Sciatic nerve (tissue), 2 donors: ENCODE measurements around the gene BABAM2. TPM values are rescaled to one million over a fixed set of nuclear protein-coding genes. Genes with fewer than 3 reads are reported as not detected.
A peak's percentile ranks its signal among the peaks of the same experiment; 100 is the strongest.

ENCODE experiments used
- ATAC-seq: fragments of 200-7000 bp; cut with Tn5 transposase; one replicate; pipeline ENCODE4 v1.9.1; 2020; ENCODE audit warnings: mild to moderate bottlenecking, moderate library complexity
- DNase-seq: peaks from one replicate; pipeline ENCODE4 v3.0.0-alpha.2; 2020; ENCODE audit warnings: low spot score
- intact Hi-C: fragments of 100-400 bp; cut with DNase I; formaldehyde crosslinking; loops from one replicate; pipeline ENCODE4 v1.14.2; 2022
- total RNA-seq: library from RNA; stranded (reverse); fragmentation: NEBNext Ultra II Directional; extraction: Animal tissue kit (Norgen Biotek cat#: 25700); gene quantifications from one replicate; pipeline ENCODE4 v1.2.1, GENCODE V29; 2021
- donor health status: DM: no; HTN: no; CAD: no.
- donor health status: DM: no; HTN: no; CAD: no.

The BABAM2 gene
- total RNA-seq, 1 donor from 2014 or later: 38.2 TPM

DNA sequence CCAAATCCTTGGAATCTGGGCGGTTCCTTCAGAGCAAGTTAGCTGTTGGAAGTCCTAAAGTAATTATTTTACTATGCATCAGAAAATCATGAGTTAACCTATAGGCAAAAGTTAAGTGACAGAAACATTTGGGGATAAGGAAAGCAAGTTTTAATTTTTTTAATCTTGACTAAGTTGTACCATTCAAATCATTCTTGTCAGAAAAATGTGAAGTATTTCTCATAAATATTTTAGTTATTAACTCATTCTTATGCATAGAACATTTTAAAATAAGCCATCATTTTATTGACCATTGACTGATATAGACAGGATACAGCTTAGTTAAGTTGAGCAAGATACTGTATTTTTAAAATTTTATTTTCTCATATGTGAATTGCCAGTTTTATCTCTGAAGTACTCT, 403.9 kb downstream of the BABAM2 start:
- intact Hi-C loops: no loop called here
- no peak for DNase-seq
- ATAC-seq: no peak

DNA sequence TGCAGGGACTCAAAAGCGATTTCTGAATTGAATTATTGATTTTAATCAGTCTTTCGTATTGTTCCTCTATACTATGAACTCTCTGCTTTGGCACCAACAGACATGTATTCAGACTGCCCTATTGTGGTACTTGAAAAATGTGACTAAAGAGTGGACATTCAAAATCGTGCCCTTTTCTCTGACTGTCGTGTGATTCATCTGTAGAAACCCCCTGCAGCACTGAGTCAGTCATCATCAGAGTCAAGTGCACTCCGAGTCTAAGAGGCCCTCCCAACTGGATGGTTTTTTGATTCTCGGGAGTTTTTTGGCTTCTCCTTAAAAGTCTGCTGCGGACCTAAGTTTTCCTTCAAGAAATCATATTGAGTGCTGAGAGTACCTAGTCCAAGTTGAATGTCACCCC, 405.7 kb downstream of the BABAM2 start:
- DNase-seq (no peak), ATAC-seq (no peak)
- intact Hi-C loops: no loop called here

DNA sequence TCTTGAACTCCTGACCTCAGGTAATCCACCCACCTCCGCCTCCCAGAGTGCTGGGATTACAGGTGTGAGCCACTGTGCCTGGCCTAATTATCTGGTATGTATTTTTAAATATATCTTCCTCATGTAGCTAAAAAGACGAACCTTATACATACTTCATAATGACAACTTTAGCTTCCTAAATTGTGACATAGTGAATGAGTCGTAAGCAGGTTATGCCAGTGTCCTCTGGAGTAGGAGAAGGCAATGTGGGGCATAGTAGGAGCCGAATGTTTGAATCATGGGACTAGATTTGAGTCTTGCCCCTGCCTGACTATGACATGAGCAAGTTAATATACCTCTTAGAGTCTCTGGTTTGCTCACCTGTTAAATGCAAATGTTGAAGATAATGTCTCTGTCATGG, 406.4 kb downstream of the BABAM2 start:
- DNase-seq (no peak), ATAC-seq (no peak)
- intact Hi-C loops: no loop called here

DNA sequence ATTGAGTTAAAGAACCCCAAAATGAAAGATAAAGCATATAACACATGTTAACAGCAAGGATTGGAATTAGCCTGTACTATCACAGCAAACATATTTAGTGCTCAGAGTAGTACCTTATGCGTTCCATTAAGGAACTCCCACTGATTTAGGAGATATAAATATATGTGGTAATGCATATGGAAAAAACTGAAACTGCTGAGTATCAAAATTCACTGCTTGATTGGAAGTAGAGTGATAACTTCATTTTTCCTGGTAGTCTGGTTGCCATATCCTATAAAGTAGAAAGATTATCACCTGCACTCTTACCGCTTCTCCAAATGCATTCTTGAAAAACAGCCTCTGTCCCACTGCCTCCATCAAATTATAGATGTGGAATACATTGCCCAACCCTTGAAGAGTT, 407.0 kb downstream of the BABAM2 start:
- intact Hi-C loops: no loop called here
- no peak for DNase-seq

DNA sequence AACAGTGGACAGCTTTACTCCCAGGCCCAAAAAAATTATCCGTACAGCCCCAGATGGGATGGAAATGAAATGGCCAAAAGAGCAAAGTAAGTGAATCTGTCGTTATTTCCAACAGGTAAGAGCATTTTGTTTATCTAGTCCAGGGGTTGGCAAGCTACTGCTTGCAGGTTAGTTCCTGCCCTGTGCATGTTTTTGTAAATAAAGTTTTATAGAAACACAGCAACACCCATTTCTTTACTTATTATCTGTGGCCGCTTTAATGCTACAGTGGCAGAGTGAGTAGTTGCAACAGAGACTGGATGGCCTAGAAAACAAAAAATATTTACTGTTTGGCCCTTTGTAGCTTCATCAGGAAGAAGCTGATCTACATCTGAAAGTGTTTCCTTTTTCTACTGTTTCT, 407.9 kb downstream of the BABAM2 start:
- intact Hi-C loops: no loop called here
- DNase-seq (no peak), ATAC-seq (no peak)

More for the DNA sequence above, 407.0 kb downstream of the BABAM2 start:
- ATAC-seq: no peak

DNA sequence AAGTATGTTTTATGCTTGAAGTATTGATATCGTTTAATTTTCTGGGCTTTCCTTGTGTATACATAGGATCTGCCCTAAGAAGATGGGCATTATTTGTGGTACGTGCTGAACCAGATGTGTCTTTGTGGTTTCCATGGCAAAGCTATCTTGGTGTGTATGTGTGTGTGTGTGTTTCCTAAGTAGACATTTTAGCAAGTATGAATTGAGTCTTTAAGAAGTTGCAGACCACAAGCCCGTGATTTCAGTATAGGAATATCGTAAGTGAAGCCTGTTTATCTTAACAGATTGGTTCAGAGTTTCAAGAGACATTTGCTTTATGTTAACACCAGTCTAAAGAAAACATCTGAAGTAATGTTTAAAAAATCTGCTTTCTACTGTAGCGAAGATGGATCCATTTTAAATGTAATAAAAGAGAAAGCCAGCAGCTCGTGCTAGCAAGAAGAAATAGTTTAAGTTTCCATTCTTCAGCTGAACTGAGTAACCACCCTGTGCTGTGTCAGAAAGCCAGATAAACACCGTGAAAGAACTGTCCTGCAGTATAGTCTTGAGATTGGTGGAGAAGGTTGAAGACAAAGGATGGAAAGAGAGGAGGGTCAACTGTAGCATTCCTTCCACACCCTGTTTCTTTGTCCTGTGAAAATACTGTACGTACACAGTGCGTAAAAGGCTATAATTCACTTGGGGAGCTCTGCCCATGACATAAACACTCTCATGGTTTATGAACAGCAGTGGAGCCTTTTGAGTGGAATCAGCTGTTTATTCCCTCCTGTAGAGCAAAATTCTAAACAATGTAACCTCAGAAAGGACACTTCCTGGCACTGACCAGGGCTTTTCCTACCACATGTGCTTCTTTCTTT, 410.2 kb downstream of the BABAM2 start:
- DNase-seq: no peak
- intact Hi-C loops: no loop called here
- peak; percentile 56 for ATAC-seq

DNA sequence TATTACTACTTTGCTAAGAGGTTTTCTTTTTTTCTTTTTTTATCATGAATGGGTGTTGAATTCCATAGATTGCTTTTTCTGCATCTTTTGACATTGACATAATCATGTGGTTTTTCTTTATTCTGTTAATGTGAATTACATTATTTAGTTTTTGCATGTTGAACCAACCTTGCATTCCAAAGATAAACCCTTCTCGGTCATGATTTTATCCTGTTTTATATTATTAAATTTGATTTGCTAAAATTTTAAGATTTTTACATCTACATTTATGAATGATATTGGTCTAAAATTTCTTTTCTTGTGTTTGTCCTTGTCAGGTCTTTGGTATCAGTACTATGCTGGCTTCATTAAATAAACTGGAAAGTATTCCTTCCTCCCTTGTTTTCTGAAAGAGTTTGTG, 414.7 kb downstream of the BABAM2 start:
- DNase-seq: no peak
- no peak for ATAC-seq
- intact Hi-C loops: no loop called here

DNA sequence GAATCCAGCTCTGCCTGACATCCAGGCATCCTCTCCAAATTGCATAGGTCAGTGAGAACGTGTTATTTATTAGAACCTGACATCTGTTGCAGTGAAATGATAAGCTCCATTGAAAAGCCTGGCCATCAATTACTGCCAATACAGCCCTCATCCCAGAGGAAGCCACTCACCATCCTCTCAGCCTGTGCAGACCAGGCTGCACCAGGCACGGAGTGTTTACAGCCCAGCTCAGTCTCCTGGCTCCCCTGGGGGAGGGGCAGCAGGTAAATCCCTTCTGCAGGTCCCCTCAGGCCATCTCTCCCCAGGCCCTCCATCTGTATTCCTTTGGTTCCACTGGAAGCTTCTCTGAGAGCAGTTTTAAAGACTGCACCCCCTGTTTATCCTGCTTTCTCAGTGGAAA, 419.6 kb downstream of the BABAM2 start:
- DNase-seq (no peak), ATAC-seq (no peak)
- intact Hi-C loops: no loop called here

DNA sequence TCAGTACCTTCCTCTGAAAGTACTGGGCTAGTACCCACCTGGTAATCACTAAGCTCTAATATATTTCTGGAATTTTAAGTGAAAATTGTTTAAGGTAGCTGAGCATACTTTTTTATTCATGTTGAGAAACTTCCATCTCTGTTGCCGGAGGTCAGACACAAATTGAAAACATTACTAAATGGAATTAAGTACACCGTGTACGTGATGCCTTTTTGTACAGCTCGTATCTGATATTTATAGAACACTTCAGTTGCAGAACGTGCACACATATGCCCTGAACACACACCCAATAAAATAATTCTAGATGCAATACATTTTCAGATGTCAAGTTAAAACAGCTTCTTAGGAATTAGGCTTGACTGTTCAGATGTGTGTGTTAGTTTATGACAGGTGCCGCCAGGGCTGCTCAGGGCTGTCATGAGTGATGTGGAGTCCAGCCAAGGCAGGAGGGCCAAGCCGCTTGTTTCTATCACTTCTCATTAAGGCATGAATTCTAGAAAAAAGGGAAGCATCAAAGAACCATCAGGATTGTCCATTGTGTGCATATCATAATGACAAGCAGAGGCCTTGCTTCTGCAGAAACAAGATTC, 421.2 kb downstream of the BABAM2 start:
- DNase-seq (no peak), ATAC-seq (no peak)
- intact Hi-C loops: no loop called here

DNA sequence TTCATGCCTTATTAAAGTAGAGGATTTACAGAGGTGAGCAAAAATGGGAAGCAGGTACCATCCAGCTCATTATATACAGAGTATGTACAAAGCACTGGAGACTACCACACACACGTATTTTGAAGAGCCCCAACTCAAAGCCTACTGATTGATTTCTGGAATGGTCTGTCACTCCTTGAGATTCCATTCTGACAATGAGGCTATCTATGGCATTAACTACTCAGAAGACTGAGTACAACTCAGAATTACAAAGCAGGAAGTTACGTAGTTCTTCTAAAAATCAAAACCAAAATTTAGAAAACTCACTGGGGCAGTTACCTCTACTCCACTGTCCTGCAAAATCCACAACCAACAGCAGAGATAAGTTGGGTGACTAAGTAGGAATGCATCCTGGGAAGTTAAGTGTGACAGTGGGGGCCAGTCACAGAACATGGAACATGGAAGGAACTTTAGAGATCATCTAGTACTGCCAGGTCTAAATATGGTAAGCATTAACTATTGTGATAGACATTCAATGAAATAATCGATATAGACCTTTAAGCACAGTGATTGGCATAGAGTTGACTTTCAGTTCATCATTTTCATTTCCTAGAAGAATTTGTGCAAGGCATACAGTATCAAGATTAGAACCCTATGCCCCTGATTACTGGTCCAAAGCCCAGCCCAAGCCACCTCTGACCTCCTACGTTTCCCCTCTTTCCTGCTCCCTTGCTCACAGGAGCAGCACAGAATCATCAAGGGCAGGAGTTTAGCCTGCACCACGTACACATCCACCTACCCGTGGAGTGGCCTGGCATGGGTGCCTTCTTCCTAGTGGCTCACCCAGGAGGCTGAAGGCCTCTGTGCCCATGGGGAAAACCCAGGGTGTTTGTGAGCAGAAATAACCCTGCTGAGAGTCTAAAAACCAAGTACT, 422.0 kb downstream of the BABAM2 start:
- intact Hi-C loops: no loop called here
- ATAC-seq (no peak), DNase-seq (no peak)

DNA sequence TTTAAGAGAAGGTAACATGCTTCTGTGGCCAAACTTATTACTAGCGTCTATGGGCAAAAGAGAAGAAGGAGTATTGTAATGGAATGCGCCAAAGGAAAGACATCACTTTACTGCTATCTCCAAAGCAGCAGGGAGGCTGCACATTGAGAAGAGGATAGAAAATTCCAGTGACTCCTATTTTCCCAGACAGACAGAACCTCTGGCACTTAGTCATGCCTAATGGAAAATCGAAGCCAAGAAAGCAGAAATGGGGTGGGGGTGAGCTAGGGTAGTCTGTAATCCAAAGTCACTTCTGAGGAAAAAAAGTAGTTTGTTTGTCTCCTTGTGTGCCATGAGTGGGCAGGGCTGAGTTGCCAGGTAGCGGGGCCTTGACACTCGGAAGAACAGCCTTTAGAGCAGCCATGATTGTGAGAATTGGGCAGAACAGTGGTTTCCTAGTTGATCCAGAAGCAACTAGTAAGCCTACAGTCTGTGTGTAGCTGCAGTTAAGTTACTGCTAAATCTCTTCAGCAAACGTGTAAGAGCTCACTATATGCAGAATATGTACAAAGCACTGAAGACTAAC, 422.8 kb downstream of the BABAM2 start:
- DNase-seq (no peak), ATAC-seq (no peak)
- intact Hi-C loops: no loop called here

DNA sequence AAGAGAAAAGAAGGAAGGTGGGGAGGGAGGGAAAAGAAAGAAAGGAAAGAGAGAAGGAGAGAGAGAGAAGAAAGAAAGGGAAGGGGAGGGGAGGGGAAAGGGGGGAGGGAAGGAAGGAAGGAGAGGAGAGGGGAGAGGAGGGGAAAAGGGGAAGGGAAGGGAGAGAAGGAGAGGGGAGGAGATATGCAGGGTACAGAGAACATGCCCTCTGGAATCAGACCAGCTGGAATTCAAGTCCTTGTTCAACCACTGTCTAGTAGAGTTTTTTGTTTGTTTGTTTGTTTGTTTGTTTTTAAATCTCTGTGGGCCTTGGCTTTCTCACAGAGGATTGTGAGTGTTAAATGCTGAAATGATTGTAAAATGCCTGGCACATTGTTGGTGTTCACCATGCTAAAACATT, 424.4 kb downstream of the BABAM2 start:
- ATAC-seq (no peak), DNase-seq (no peak)
- intact Hi-C loops: no loop called here

DNA sequence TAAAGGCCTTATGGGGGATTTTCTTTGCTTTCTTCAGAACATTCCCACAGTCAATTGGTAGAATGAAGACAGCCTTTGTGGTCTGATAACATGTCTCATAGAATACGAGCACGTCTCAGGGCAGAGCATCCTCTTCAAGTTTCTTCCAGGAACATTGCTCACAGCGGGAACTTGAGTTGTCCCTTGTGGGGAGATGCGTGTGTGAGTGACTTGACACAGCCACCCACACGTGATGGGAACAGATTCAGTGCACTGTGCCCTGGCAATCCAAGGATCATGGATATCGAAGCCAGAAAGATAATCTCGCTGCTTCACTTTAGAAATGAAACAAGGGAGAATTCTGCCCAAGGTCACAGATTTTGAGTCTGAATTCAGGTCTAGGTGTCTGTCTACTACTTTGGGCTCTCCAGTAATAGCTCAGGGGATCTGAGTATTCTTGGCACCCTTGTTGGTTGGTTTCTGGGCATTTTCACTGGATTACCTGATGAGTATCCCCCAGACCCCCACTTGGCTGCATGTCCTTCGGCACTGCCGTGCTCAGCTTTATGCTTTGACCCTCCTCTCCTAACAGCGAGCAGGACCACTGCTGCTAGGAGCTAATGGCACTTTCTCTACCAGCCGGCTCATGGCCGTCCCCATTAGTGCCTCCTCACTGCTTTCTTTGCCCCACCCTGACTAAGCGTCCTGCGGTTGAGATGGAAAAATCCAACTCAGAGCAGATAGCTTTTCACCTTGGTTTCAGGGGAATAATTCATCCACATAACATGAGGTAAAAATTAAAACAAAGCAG, 426.2 kb downstream of the BABAM2 start:
- intact Hi-C loops: no loop called here
- DNase-seq (no peak), ATAC-seq (peak; percentile 27)

DNA sequence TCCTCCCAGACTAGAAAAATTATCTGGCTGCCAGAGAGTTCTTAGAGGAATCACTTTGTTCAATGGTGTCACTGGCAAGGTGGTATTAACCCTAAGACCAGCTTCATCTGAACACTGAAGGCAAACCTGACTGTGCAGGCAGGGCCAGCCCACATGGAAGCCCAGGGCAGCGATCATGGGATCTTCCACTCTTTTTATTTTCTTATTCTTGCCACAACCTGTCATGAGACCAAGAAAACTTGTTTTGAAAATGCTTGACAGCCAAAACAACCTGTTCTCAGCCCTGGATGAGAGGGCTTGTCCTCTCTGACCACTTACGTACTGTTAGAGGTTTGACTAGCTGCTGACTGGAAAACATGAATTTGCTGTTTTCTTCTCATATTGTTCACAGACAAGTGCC, 426.9 kb downstream of the BABAM2 start:
- ATAC-seq (peak; percentile 76), DNase-seq (no peak)
- intact Hi-C loops: no loop called here

DNA sequence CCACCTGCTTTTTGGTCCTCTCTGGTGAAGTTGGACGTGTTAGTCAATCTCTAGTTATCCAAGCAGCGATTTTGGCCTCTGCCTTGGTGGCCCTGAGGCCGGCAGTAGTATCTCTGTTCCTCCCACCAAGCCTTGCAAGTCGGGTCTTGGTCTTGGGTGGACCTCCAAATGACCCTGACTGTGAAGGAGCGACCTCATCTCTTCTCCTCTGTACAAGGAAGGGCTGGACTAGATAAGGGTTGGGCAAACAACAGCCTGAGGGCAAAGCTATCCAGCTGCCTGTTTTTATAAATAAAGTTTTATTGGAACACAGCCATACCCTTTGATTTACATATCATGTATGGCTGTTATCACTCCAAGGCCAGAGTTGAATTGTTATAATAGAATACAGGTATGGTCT, 427.5 kb downstream of the BABAM2 start:
- intact Hi-C loops: no loop called here
- DNase-seq: no peak
- no peak for ATAC-seq

DNA sequence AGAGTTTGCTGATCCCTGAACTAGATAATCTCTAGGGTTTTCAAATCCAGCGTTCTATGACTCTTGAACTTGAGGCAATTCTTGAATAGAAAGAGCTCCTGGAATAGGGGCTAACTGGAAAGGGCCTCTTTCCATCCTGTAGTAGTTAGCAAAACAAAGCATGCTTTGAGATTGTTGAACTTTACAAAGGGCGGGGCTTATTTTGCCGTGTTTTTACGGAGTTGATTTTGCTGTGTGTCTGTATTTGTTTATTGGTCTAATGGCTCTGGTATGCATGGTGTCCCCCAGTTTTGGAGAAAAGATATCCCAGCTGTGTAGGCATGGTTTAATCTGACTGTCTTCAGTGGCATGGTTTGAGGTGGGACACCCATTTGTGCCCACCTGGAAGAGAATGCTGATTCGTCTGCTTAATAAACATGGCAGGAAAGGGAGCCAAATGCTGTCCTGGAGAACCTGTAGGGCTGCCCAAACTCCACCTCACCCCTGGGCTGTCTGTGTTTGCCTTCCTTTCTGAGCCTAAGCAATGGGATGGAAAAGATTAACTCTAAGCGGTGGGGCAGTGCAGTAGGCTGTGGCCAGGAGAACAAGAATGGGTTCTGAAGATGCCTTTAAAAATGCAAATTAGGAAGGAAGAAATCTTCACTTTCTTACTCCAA, 428.1 kb downstream of the BABAM2 start:
- DNase-seq (no peak), ATAC-seq (no peak)
- intact Hi-C loops: no loop called here

DNA sequence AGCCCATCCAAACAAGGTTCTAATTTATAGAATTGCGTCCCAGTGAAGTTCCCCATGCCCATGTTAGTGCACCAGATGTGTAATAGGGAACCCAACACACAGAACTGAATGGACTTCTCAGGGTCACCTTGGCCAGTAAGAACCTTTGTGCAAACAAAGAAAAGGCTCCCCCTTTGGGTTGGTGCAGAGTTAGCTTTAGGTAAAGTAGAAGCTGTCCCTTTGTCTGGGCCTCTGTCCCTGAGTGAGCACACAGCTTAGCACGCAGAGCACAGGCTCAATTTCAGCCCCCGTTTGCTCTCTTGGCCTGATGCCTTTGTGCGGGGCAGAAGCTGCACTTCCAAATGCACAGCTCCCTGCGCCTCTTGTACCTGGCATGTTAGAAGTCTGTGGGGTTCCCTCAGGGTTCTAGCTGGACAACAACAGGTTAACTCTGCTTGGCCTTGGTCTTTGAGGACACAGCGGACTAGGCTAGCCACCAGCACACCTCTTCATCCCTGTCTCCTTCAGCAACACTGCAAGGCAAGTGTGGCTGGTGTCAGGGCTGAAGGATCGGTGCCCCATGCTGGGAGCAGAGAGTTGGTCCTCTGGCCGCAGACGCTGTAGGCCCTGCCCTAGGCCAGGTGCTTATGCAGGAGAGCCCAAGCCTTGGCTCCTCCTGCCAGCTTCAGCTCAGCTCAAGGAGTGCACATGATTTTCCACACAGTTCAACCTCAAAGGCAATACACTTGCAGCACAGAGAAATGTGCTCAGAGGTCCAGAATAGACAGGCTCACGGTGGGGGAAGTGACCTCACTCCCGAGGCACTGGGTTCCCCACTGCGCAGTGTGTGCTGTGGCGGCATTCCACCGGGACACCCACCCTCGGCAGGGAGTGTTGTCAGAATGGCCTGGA, 428.8 kb downstream of the BABAM2 start:
- intact Hi-C loops: no loop called here
- DNase-seq: no peak
- ATAC-seq: no peak
